ENCODE measurements around the gene C4orf17.
"Not testable (repeated sequence)": the region's sequence is repeated elsewhere in the genome, so short reads cannot be mapped to it uniquely, and the experiment has no call there.

The C4orf17 gene

GRCh38 chr4:99510721-99511120 is at the start of gene C4orf17:
C4orf17 (plus strand) TSS chr4:99511021; CDS start chr4:99513082, 2,061 bp downstream.
- no peak within 1 kb of the TSS for H3K4me3 ChIP-seq (ENCODE audit: low read depth, low read length)
- H3K9me3 ChIP-seq (ENCODE audit: control insufficient read depth, insufficient read depth, low read length): no peaks in the 10 kb centered on the region
- H3K36me3 ChIP-seq (ENCODE audit: control insufficient read depth, insufficient read depth, low read length): no peaks in the 10 kb centered on the region
- H3K9ac ChIP-seq (ENCODE audit: low read depth, low read length): no peak within 1 kb of the TSS
- H3K4me1 ChIP-seq (ENCODE audit: control insufficient read depth, insufficient read depth, low read length): no peaks in the 10 kb centered on the region
- H3K27me3 ChIP-seq (ENCODE audit: control insufficient read depth, insufficient read depth, low read length): no peaks in the 10 kb centered on the region

- Histone ChIP-seq H3K4me1 (ENCODE audit: control insufficient read depth, insufficient read depth, low read length) (no peaks in the 10 kb centered on the region), H3K9ac (ENCODE audit: low read depth, low read length) (no peak overlapping the region), H3K4me3 (ENCODE audit: low read depth, low read length) (no peak overlapping the region), H3K9me3 (ENCODE audit: control insufficient read depth, insufficient read depth, low read length) (no peaks in the 10 kb centered on the region), H3K36me3 (ENCODE audit: control insufficient read depth, insufficient read depth, low read length) (no peaks in the 10 kb centered on the region), H3K27me3 (ENCODE audit: control insufficient read depth, insufficient read depth, low read length) (no peaks in the 10 kb centered on the region)
Measured at GRCh38 chr4:99461623-99462401, 49.0 kb upstream of the C4orf17 start.

GRCh38 chr4:99462875-99463464 is 47.9 kb upstream of the C4orf17 start:
- Histone ChIP-seq H3K4me3 (ENCODE audit: low read depth, low read length) (no peak overlapping the region), H3K4me1 (ENCODE audit: control insufficient read depth, insufficient read depth, low read length) (no peaks in the 10 kb centered on the region), H3K9ac (ENCODE audit: low read depth, low read length) (no peak overlapping the region), H3K9me3 (ENCODE audit: control insufficient read depth, insufficient read depth, low read length) (no peaks in the 10 kb centered on the region), H3K27me3 (ENCODE audit: control insufficient read depth, insufficient read depth, low read length) (no peaks in the 10 kb centered on the region), H3K36me3 (ENCODE audit: control insufficient read depth, insufficient read depth, low read length) (no peaks in the 10 kb centered on the region)

GRCh38 chr4:99463566-99463965 is 47.3 kb upstream of the C4orf17 start:
- no peak overlapping the region for H3K9ac ChIP-seq (ENCODE audit: low read depth, low read length)
- H3K36me3 ChIP-seq (ENCODE audit: control insufficient read depth, insufficient read depth, low read length): no peaks in the 10 kb centered on the region
- H3K4me1 ChIP-seq (ENCODE audit: control insufficient read depth, insufficient read depth, low read length): no peaks in the 10 kb centered on the region
- H3K27me3 ChIP-seq (ENCODE audit: control insufficient read depth, insufficient read depth, low read length): no peaks in the 10 kb centered on the region
- no peaks in the 10 kb centered on the region for H3K9me3 ChIP-seq (ENCODE audit: control insufficient read depth, insufficient read depth, low read length)
- H3K4me3 ChIP-seq (ENCODE audit: low read depth, low read length): no peak overlapping the region

- no peak overlapping the region for H3K9ac ChIP-seq (ENCODE audit: low read depth, low read length)
- H3K27me3 ChIP-seq (ENCODE audit: control insufficient read depth, insufficient read depth, low read length): no peaks in the 10 kb centered on the region
- H3K4me3 ChIP-seq (ENCODE audit: low read depth, low read length): no peak overlapping the region
- H3K4me1 ChIP-seq (ENCODE audit: control insufficient read depth, insufficient read depth, low read length): no peaks in the 10 kb centered on the region
- H3K9me3 ChIP-seq (ENCODE audit: control insufficient read depth, insufficient read depth, low read length): no peaks in the 10 kb centered on the region
- H3K36me3 ChIP-seq (ENCODE audit: control insufficient read depth, insufficient read depth, low read length): no peaks in the 10 kb centered on the region
Measured at GRCh38 chr4:99467887-99468286, 42.9 kb upstream of the C4orf17 start.

GRCh38 chr4:99468889-99469288 is 41.9 kb upstream of the C4orf17 start:
- Histone ChIP-seq H3K27me3 (ENCODE audit: control insufficient read depth, insufficient read depth, low read length) (no peaks in the 10 kb centered on the region), H3K4me1 (ENCODE audit: control insufficient read depth, insufficient read depth, low read length) (no peaks in the 10 kb centered on the region), H3K9me3 (ENCODE audit: control insufficient read depth, insufficient read depth, low read length) (no peaks in the 10 kb centered on the region), H3K9ac (ENCODE audit: low read depth, low read length) (no peak overlapping the region), H3K4me3 (ENCODE audit: low read depth, low read length) (no peak overlapping the region), H3K36me3 (ENCODE audit: control insufficient read depth, insufficient read depth, low read length) (no peaks in the 10 kb centered on the region)

GRCh38 chr4:99471349-99471748 is 39.5 kb upstream of the C4orf17 start:
- no peak overlapping the region for H3K4me3 ChIP-seq (ENCODE audit: low read depth, low read length)
- no peaks in the 10 kb centered on the region for H3K4me1 ChIP-seq (ENCODE audit: control insufficient read depth, insufficient read depth, low read length)
- H3K36me3 ChIP-seq (ENCODE audit: control insufficient read depth, insufficient read depth, low read length): no peaks in the 10 kb centered on the region
- H3K9me3 ChIP-seq (ENCODE audit: control insufficient read depth, insufficient read depth, low read length): no peaks in the 10 kb centered on the region
- H3K9ac ChIP-seq (ENCODE audit: low read depth, low read length): no peak overlapping the region
- H3K27me3 ChIP-seq (ENCODE audit: control insufficient read depth, insufficient read depth, low read length): no peaks in the 10 kb centered on the region

GRCh38 chr4:99471896-99472295 is 38.9 kb upstream of the C4orf17 start:
- Histone ChIP-seq H3K9ac (ENCODE audit: low read depth, low read length) (no peak overlapping the region), H3K9me3 (ENCODE audit: control insufficient read depth, insufficient read depth, low read length) (no peaks in the 10 kb centered on the region), H3K36me3 (ENCODE audit: control insufficient read depth, insufficient read depth, low read length) (no peaks in the 10 kb centered on the region), H3K27me3 (ENCODE audit: control insufficient read depth, insufficient read depth, low read length) (no peaks in the 10 kb centered on the region), H3K4me3 (ENCODE audit: low read depth, low read length) (no peak overlapping the region), H3K4me1 (ENCODE audit: control insufficient read depth, insufficient read depth, low read length) (no peaks in the 10 kb centered on the region)

- Histone ChIP-seq H3K9ac (ENCODE audit: low read depth, low read length) (no peak overlapping the region), H3K4me1 (ENCODE audit: control insufficient read depth, insufficient read depth, low read length) (no peaks in the 10 kb centered on the region), H3K4me3 (ENCODE audit: low read depth, low read length) (no peak overlapping the region), H3K27me3 (ENCODE audit: control insufficient read depth, insufficient read depth, low read length) (no peaks in the 10 kb centered on the region), H3K9me3 (ENCODE audit: control insufficient read depth, insufficient read depth, low read length) (no peaks in the 10 kb centered on the region), H3K36me3 (ENCODE audit: control insufficient read depth, insufficient read depth, low read length) (no peaks in the 10 kb centered on the region)
Measured at GRCh38 chr4:99473131-99473530, 37.7 kb upstream of the C4orf17 start.

- H3K4me3 ChIP-seq (ENCODE audit: low read depth, low read length): no peak overlapping the region
- no peak overlapping the region for H3K9ac ChIP-seq (ENCODE audit: low read depth, low read length)
- no peaks in the 10 kb centered on the region for H3K36me3 ChIP-seq (ENCODE audit: control insufficient read depth, insufficient read depth, low read length)
- H3K9me3 ChIP-seq (ENCODE audit: control insufficient read depth, insufficient read depth, low read length): peaks cover 15% of the 10 kb centered on the region
- H3K4me1 ChIP-seq (ENCODE audit: control insufficient read depth, insufficient read depth, low read length): no peaks in the 10 kb centered on the region
- H3K27me3 ChIP-seq (ENCODE audit: control insufficient read depth, insufficient read depth, low read length): no peaks in the 10 kb centered on the region
Measured at GRCh38 chr4:99483636-99484035, 27.2 kb upstream of the C4orf17 start.

GRCh38 chr4:99485212-99485611 is 25.6 kb upstream of the C4orf17 start:
- no peaks in the 10 kb centered on the region for H3K27me3 ChIP-seq (ENCODE audit: control insufficient read depth, insufficient read depth, low read length)
- H3K36me3 ChIP-seq (ENCODE audit: control insufficient read depth, insufficient read depth, low read length): no peaks in the 10 kb centered on the region
- H3K4me3 ChIP-seq (ENCODE audit: low read depth, low read length): no peak overlapping the region
- H3K9ac ChIP-seq (ENCODE audit: low read depth, low read length): no peak overlapping the region
- peaks cover 15% of the 10 kb centered on the region for H3K9me3 ChIP-seq (ENCODE audit: control insufficient read depth, insufficient read depth, low read length)
- no peaks in the 10 kb centered on the region for H3K4me1 ChIP-seq (ENCODE audit: control insufficient read depth, insufficient read depth, low read length)

GRCh38 chr4:99486648-99487047 is 24.2 kb upstream of the C4orf17 start:
- peaks cover 15% of the 10 kb centered on the region for H3K9me3 ChIP-seq (ENCODE audit: control insufficient read depth, insufficient read depth, low read length)
- not testable (repeated sequence) for H3K27me3 ChIP-seq (ENCODE audit: control insufficient read depth, insufficient read depth, low read length); H3K4me1 ChIP-seq (ENCODE audit: control insufficient read depth, insufficient read depth, low read length); H3K4me3 ChIP-seq (ENCODE audit: low read depth, low read length); H3K36me3 ChIP-seq (ENCODE audit: control insufficient read depth, insufficient read depth, low read length); H3K9ac ChIP-seq (ENCODE audit: low read depth, low read length)

Data from iPS-15b (cell line).